Jurkat, Clone E6-1 (cell line): ENCODE data around the gene NEK6.

Experiments used
- DNase-seq: peaks from one replicate; pipeline ENCODE4 v3.0.0-alpha.2; 2011; ENCODE audit warnings: low read depth, low spot score
- H3K4me3 ChIP-seq: 2 replicates; pipeline ENCODE4 v1.5.1; 2011; ENCODE audit warnings: mild to moderate bottlenecking, low read length, control low read depth, moderate library complexity

The NEK6 gene

DNA sequence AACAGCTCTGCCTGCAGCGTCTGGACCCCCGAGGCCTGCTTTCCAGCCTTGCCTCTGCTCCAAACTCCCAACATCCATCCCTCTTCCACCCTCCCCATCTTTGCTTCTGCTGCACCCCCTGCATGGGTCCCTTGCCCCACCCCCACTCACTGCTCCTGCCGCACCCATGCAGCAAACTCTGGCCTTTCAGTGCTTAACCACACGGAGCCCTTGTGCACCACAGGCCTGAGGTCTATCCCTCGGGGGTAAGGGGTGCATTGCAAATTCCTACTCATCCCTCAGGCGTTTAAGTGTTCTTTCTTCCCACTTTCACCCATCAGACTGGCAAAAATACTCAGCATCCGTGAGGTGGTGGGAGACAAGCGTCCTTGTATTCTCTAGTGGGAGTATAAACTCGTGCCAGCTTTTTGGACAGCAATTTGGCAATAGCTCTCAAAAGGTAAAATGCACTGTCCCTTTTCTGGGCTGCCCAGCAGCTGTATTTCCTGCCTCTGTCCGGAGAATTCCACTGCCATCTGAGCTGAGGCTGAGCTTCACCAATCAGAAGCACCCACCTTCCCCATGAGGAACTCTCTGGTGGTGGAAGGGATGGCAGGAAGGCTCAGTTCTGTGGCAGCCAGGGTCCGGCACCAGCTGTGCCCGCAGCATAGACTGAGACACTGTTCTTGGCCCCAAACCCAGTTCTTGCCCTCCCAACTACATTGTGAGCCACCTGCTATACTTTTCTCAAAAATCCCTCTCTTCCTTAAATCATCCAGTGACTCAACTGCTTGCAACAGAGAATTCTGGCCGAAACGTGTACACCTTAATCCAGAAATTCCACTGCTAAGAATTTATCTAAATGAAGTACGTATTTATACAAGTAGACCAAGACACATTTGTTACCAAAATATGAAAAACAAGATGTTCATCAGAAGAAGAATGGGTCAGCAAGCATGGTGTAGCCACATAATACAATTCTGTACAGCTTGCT is 142.5 kb downstream of the NEK6 start:
- no peak for DNase-seq
- no peak overlapping the region for H3K4me3 ChIP-seq
